Natural killer cell (primary cell): ENCODE data around the gene TCERG1L. TPM values are rescaled to one million over a fixed set of nuclear protein-coding genes. Genes with fewer than 3 reads are reported as not detected.

Experiments used
- ATAC-seq, 3 donors: fragments of 150-1000 bp in 2 of 3; fragments of 200-7000 bp in 1 of 3; cut with Tn5 transposase; 1 replicate in 1 of 3; 2 replicates in 2 of 3; pipeline ENCODE4 v1.10.0; 2021; ENCODE audit warnings: mild to moderate bottlenecking in 2 of 3, moderate library complexity in 2 of 3
- DNase-seq, 2 donors: peaks; one replicate each; pipeline versions ENCODE4 v3.0.0 to v3.0.0-alpha.2; 2013 to 2021; ENCODE audit warnings: mixed read lengths in 1 of 2
- H3K27ac ChIP-seq: one replicate; pipeline ENCODE4 v1.5.1; 2013; ENCODE audit warnings: mild to moderate bottlenecking, low read length
- H3K27me3 ChIP-seq: one replicate; pipeline ENCODE4 v1.6.1; 2013; ENCODE audit warnings: low read length; ENCODE audit not compliant: control insufficient read depth, insufficient read depth
- H3K36me3 ChIP-seq: one replicate; pipeline ENCODE4 v1.6.1; 2013; ENCODE audit warnings: low read length; ENCODE audit not compliant: control insufficient read depth, insufficient read depth
- H3K4me1 ChIP-seq: one replicate; pipeline ENCODE4 v1.6.1; 2013; ENCODE audit warnings: low read length; ENCODE audit not compliant: control insufficient read depth, insufficient read depth
- H3K4me3 ChIP-seq: one replicate; pipeline ENCODE4 v1.5.1; 2013; ENCODE audit warnings: low read length
- H3K9me3 ChIP-seq: one replicate; pipeline ENCODE4 v1.6.1; 2013; ENCODE audit warnings: low read length; ENCODE audit not compliant: control insufficient read depth, insufficient read depth
- H3K27ac Mint-ChIP-seq, 2 donors: one replicate each; pipeline ENCODE4 v1.8.0; 2022; ENCODE audit warnings: mild to moderate bottlenecking in 2 of 2, mixed read lengths in 2 of 2, moderate library complexity in 1 of 2
- H3K27me3 Mint-ChIP-seq, 2 donors: one replicate each; pipeline ENCODE4 v1.8.0; 2022; ENCODE audit warnings: low read depth in 2 of 2, mixed read lengths in 2 of 2
- H3K36me3 Mint-ChIP-seq: one replicate; pipeline ENCODE4 v1.8.0; 2022; ENCODE audit warnings: mixed read lengths
- H3K4me1 Mint-ChIP-seq, 2 donors: one replicate each; pipeline ENCODE4 v1.8.0; 2022; ENCODE audit warnings: mixed read lengths in 2 of 2
- H3K4me3 Mint-ChIP-seq: one replicate; pipeline ENCODE4 v1.8.0; 2022; ENCODE audit warnings: mild to moderate bottlenecking, moderate library complexity, mixed read lengths
- H3K9me3 Mint-ChIP-seq, 2 donors: one replicate each; pipeline ENCODE4 v1.8.0; 2022; ENCODE audit warnings: mixed read lengths in 2 of 2
- CTCF ChIP-seq: fragments of 200-600 bp; IDR thresholded peaks from one replicate; pipeline ENCODE4 v1.8.0; 2022; ENCODE audit warnings: antibody characterized with exemption
- WGBS: methylation state at CpG from one replicate; pipeline ENCODE4 v1.1.7; 2013; ENCODE audit warnings: missing lambda C conversion rate; ENCODE audit not compliant: insufficient coverage; 5-methylcytosine and 5-hydroxymethylcytosine counted together
- intact Hi-C: fragments of 100-400 bp; cut with micrococcal nuclease; formaldehyde crosslinking; loops from one replicate; pipeline ENCODE4 v1.14.2; 2022
- total RNA-seq, 4 donors: library from RNA; stranded (reverse); fragments of 120-200 nt in 1 of 4; gene quantifications; one replicate each; pipeline versions ENCODE4 v1.2.3 to v1.2.4, GENCODE V29; 2013 to 2022

Gene TCERG1L
- total RNA-seq, 3 donors from 2014 or later (not counting 1 experiment from before 2014, with no cell fraction given), result 0.48 TPM; not detected in 2

GRCh38 chr10:131119626-131120355 lies 191.7 kb downstream of the TCERG1L start:
- DNase-seq, result no peak
- no peaks in the 10 kb centered on the region for H3K36me3 Mint-ChIP-seq
- intact Hi-C loops, result no loop called here
- H3K4me1 Mint-ChIP-seq, result no peaks in the 10 kb centered on the region
- no peak overlapping the region for H3K4me3 Mint-ChIP-seq
- H3K9me3 ChIP-seq, result no peaks in the 10 kb centered on the region
- TF ChIP-seq CTCF, result no peak
- H3K36me3 ChIP-seq, result no peaks in the 10 kb centered on the region
- ATAC-seq, result no peak
- no peaks in the 10 kb centered on the region for H3K27me3 ChIP-seq
- no peaks in the 10 kb centered on the region for H3K4me1 ChIP-seq
- no peak overlapping the region for H3K27ac ChIP-seq
- no peaks in the 10 kb centered on the region for H3K27me3 Mint-ChIP-seq
- H3K9me3 Mint-ChIP-seq, result no peaks in the 10 kb centered on the region
- no peak overlapping the region for H3K4me3 ChIP-seq
- WGBS, result 86% methylated on average over 16 of the region's 17 CpGs
- no peak overlapping the region for H3K27ac Mint-ChIP-seq

- Mint-ChIP-seq H3K36me3 (no peaks in the 10 kb centered on the region), H3K9me3 (no peaks in the 10 kb centered on the region), H3K27ac (no peak overlapping the region), H3K4me1 (no peaks in the 10 kb centered on the region), H3K27me3 (no peaks in the 10 kb centered on the region), H3K4me3 (no peak overlapping the region)
- intact Hi-C loops, result no loop called here
- Histone ChIP-seq H3K4me1 (no peaks in the 10 kb centered on the region), H3K4me3 (no peak overlapping the region), H3K9me3 (no peaks in the 10 kb centered on the region), H3K27me3 (no peaks in the 10 kb centered on the region), H3K27ac (no peak overlapping the region), H3K36me3 (no peaks in the 10 kb centered on the region)
- no peak for TF ChIP-seq CTCF
- no peak for DNase-seq
- ATAC-seq, result no peak
- 86% methylated on average over 21 of the region's 21 CpGs for WGBS
Measured at GRCh38 chr10:131117416-131118212, 193.9 kb downstream of the TCERG1L start.

- Histone ChIP-seq H3K36me3 (no peaks in the 10 kb centered on the region), H3K27ac (no peak overlapping the region), H3K27me3 (no peaks in the 10 kb centered on the region), H3K4me1 (no peaks in the 10 kb centered on the region), H3K9me3 (no peaks in the 10 kb centered on the region), H3K4me3 (no peak overlapping the region)
- Mint-ChIP-seq H3K4me1 (no peaks in the 10 kb centered on the region), H3K27ac (no peak overlapping the region), H3K9me3 (no peaks in the 10 kb centered on the region), H3K4me3 (no peak overlapping the region), H3K36me3 (no peaks in the 10 kb centered on the region), H3K27me3 (no peaks in the 10 kb centered on the region)
- intact Hi-C loops, result no loop called here
- TF ChIP-seq CTCF, result no peak
- DNase-seq (no peak), ATAC-seq (no peak)
- WGBS, result 90% methylated on average over 9 of the region's 9 CpGs
Measured at GRCh38 chr10:131116991-131117375, 194.5 kb downstream of the TCERG1L start.
